ENCODE measurements around the gene MITF.

The MITF gene

GRCh38 chr3:69764861-69765260 is 25.6 kb downstream of the MITF start:
- no peak overlapping the region for H3K4me3 ChIP-seq (ENCODE audit: low read depth, low read length, poor library complexity, severe bottlenecking)
- no peak overlapping the region for H2AFZ ChIP-seq (ENCODE audit: low read length)
- no peaks in the 10 kb centered on the region for H3K36me3 ChIP-seq (ENCODE audit: insufficient read depth, low read length)
- no peaks in the 10 kb centered on the region for H3K4me1 ChIP-seq (ENCODE audit: insufficient read depth, low read length, severe bottlenecking)
- no peak overlapping the region for H3K9ac ChIP-seq (ENCODE audit: low read length)
- TF ChIP-seq, protein P1, sequence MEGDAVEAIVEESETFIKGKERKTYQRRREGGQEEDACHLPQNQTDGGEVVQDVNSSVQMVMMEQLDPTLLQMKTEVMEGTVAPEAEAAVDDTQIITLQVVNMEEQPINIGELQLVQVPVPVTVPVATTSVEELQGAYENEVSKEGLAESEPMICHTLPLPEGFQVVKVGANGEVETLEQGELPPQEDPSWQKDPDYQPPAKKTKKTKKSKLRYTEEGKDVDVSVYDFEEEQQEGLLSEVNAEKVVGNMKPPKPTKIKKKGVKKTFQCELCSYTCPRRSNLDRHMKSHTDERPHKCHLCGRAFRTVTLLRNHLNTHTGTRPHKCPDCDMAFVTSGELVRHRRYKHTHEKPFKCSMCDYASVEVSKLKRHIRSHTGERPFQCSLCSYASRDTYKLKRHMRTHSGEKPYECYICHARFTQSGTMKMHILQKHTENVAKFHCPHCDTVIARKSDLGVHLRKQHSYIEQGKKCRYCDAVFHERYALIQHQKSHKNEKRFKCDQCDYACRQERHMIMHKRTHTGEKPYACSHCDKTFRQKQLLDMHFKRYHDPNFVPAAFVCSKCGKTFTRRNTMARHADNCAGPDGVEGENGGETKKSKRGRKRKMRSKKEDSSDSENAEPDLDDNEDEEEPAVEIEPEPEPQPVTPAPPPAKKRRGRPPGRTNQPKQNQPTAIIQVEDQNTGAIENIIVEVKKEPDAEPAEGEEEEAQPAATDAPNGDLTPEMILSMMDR (IDR thresholded peaks at IDR 0.05; ENCODE audit: low read length): no peak
- TF ChIP-seq EZH2 (IDR thresholded peaks at IDR 0.05; ENCODE audit: borderline replicate concordance, low read length): no peak
- no peaks in the 10 kb centered on the region for H4K20me1 ChIP-seq (ENCODE audit: insufficient read depth, low read length)
- H3F3A ChIP-seq (ENCODE audit: insufficient read depth, low read length): no peaks in the 10 kb centered on the region
- H3K79me2 ChIP-seq (ENCODE audit: insufficient read depth, low read length): no peaks in the 10 kb centered on the region
- no peak overlapping the region for H3K4me2 ChIP-seq (ENCODE audit: low read length)
- no peaks in the 10 kb centered on the region for H3K27me3 ChIP-seq (ENCODE audit: insufficient read depth, low read length)
- H3K9me3 ChIP-seq (ENCODE audit: low read length): no peaks in the 10 kb centered on the region
- no peaks in the 10 kb centered on the region for H3K9me2 ChIP-seq (ENCODE audit: low read depth, low read length)
- H3K27ac ChIP-seq (ENCODE audit: low read depth, low read length, poor library complexity, severe bottlenecking): no peak overlapping the region

DNA sequence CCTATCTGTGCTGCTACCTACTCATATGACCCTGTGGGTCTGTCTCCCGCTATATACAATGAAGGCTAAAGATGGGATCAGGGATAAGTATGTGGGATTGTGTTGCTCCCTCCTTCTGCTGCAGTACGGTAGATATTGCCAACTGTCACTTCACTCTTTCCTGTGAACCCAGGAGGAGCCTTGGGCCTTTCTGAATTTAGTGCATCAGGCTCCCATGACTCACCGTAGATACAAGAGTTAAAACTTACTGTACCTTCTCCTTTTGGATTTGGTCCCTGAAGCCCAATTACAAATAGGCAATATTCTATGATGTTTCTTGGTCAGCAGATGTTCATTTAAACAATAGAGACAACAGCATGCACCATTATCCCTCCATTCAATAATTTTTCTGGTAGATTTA is 27.4 kb downstream of the MITF start:
- TF ChIP-seq EZH2 (IDR thresholded peaks at IDR 0.05; ENCODE audit: borderline replicate concordance, low read length): no peak
- TF ChIP-seq, protein P1 (IDR thresholded peaks at IDR 0.05; ENCODE audit: low read length): no peak
- Histone ChIP-seq H2AFZ (ENCODE audit: low read length) (no peak overlapping the region), H3K4me2 (ENCODE audit: low read length) (no peak overlapping the region), H3K9ac (ENCODE audit: low read length) (no peak overlapping the region), H3K9me3 (ENCODE audit: low read length) (no peaks in the 10 kb centered on the region), H3F3A (ENCODE audit: insufficient read depth, low read length) (no peaks in the 10 kb centered on the region), H3K27me3 (ENCODE audit: insufficient read depth, low read length) (no peaks in the 10 kb centered on the region), H4K20me1 (ENCODE audit: insufficient read depth, low read length) (no peaks in the 10 kb centered on the region), H3K4me1 (ENCODE audit: insufficient read depth, low read length, severe bottlenecking) (no peaks in the 10 kb centered on the region), H3K4me3 (ENCODE audit: low read depth, low read length, poor library complexity, severe bottlenecking) (no peak overlapping the region), H3K36me3 (ENCODE audit: insufficient read depth, low read length) (no peaks in the 10 kb centered on the region), H3K79me2 (ENCODE audit: insufficient read depth, low read length) (no peaks in the 10 kb centered on the region), H3K9me2 (ENCODE audit: low read depth, low read length) (no peaks in the 10 kb centered on the region), H3K27ac (ENCODE audit: low read depth, low read length, poor library complexity, severe bottlenecking) (no peak overlapping the region)

DNA sequence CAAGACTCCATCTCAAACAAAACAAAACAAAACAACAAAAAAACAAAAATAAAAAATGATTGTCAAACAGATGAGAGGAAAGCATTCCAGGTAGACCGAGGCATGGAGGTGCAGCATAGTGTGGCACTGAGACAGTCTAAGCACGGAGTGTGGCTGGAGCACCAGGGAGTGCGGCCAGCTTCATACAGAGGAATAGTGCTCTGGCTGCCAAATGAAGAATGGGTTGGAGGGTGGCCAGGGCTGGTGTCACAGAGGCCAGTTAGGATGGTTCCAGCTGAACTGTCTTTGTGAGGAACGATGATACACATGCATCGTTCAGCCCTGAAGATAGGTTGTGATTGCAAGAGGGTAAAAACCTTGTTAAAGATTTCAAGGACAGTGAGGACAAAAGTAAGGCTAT is 28.3 kb downstream of the MITF start:
- Histone ChIP-seq H3F3A (ENCODE audit: insufficient read depth, low read length) (no peaks in the 10 kb centered on the region), H3K79me2 (ENCODE audit: insufficient read depth, low read length) (no peaks in the 10 kb centered on the region), H3K4me3 (ENCODE audit: low read depth, low read length, poor library complexity, severe bottlenecking) (no peak overlapping the region), H2AFZ (ENCODE audit: low read length) (no peak overlapping the region), H3K9ac (ENCODE audit: low read length) (no peak overlapping the region), H3K36me3 (ENCODE audit: insufficient read depth, low read length) (no peaks in the 10 kb centered on the region), H3K9me2 (ENCODE audit: low read depth, low read length) (no peaks in the 10 kb centered on the region), H3K27me3 (ENCODE audit: insufficient read depth, low read length) (no peaks in the 10 kb centered on the region), H3K4me1 (ENCODE audit: insufficient read depth, low read length, severe bottlenecking) (no peaks in the 10 kb centered on the region), H3K4me2 (ENCODE audit: low read length) (no peak overlapping the region), H3K27ac (ENCODE audit: low read depth, low read length, poor library complexity, severe bottlenecking) (no peak overlapping the region), H4K20me1 (ENCODE audit: insufficient read depth, low read length) (no peaks in the 10 kb centered on the region), H3K9me3 (ENCODE audit: low read length) (no peaks in the 10 kb centered on the region)
- no peak for TF ChIP-seq EZH2 (IDR thresholded peaks at IDR 0.05; ENCODE audit: borderline replicate concordance, low read length)
- TF ChIP-seq, protein P1 (IDR thresholded peaks at IDR 0.05; ENCODE audit: low read length): no peak

All from OCI-LY1 (cell line).